ENCODE results near the gene ARL2BP.

- TF ChIP-seq CTCF (IDR thresholded peaks at IDR 0.05) = no peak
- no peak for TF ChIP-seq POLR2A (IDR thresholded peaks at IDR 0.05)
Measured at GRCh38 chr16:57203451-57203850, 41.6 kb upstream of the ARL2BP start.
